ENCODE measurements around the gene PDCD11.

Gene PDCD11

DNA sequence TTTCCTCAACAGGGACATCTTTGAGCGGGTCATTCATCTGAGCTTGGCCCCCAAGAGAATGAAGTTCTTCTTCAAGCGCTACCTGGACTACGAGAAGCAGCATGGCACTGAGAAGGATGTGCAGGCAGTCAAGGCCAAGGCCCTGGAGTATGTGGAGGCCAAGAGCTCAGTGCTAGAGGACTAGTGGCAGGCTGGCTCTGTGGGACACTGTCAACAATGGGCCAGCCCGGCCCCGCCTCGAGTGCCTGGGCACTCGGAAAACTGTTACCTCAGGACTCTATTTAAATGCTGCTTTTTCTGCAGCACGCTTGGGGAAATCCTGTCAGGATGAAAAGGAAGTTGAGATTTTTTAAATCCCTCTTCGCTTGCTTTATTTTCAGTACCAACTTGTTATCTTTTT, 48.9 kb downstream of the PDCD11 start:
- Histone ChIP-seq H3K27me3 (ENCODE audit: insufficient read depth, poor library complexity, severe bottlenecking) (no peaks in the 10 kb centered on the region), H3K27ac (replicated peaks) (no peak overlapping the region), H3K4me3 (replicated peaks; ENCODE audit: insufficient read depth, low read length) (no peak overlapping the region)
- TF ChIP-seq POLR2AphosphoS5 (IDR thresholded peaks at IDR 0.05; ENCODE audit: low read depth), result no peak
- TF ChIP-seq, protein P1, sequence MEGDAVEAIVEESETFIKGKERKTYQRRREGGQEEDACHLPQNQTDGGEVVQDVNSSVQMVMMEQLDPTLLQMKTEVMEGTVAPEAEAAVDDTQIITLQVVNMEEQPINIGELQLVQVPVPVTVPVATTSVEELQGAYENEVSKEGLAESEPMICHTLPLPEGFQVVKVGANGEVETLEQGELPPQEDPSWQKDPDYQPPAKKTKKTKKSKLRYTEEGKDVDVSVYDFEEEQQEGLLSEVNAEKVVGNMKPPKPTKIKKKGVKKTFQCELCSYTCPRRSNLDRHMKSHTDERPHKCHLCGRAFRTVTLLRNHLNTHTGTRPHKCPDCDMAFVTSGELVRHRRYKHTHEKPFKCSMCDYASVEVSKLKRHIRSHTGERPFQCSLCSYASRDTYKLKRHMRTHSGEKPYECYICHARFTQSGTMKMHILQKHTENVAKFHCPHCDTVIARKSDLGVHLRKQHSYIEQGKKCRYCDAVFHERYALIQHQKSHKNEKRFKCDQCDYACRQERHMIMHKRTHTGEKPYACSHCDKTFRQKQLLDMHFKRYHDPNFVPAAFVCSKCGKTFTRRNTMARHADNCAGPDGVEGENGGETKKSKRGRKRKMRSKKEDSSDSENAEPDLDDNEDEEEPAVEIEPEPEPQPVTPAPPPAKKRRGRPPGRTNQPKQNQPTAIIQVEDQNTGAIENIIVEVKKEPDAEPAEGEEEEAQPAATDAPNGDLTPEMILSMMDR (IDR thresholded peaks at IDR 0.05; ENCODE audit: insufficient read depth, low read length), result no peak
- TF ChIP-seq, protein P2, sequence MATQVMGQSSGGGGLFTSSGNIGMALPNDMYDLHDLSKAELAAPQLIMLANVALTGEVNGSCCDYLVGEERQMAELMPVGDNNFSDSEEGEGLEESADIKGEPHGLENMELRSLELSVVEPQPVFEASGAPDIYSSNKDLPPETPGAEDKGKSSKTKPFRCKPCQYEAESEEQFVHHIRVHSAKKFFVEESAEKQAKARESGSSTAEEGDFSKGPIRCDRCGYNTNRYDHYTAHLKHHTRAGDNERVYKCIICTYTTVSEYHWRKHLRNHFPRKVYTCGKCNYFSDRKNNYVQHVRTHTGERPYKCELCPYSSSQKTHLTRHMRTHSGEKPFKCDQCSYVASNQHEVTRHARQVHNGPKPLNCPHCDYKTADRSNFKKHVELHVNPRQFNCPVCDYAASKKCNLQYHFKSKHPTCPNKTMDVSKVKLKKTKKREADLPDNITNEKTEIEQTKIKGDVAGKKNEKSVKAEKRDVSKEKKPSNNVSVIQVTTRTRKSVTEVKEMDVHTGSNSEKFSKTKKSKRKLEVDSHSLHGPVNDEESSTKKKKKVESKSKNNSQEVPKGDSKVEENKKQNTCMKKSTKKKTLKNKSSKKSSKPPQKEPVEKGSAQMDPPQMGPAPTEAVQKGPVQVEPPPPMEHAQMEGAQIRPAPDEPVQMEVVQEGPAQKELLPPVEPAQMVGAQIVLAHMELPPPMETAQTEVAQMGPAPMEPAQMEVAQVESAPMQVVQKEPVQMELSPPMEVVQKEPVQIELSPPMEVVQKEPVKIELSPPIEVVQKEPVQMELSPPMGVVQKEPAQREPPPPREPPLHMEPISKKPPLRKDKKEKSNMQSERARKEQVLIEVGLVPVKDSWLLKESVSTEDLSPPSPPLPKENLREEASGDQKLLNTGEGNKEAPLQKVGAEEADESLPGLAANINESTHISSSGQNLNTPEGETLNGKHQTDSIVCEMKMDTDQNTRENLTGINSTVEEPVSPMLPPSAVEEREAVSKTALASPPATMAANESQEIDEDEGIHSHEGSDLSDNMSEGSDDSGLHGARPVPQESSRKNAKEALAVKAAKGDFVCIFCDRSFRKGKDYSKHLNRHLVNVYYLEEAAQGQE (IDR thresholded peaks at IDR 0.05; ENCODE audit: insufficient replicate concordance, low read depth), result no peak
- no peak for TF ChIP-seq SPI1 (IDR thresholded peaks at IDR 0.05; ENCODE audit: borderline replicate concordance, low read depth)
- TF ChIP-seq GABPA (IDR thresholded peaks at IDR 0.05; ENCODE audit: low read depth), result no peak
- DNase-seq (ENCODE audit: low read depth in 1 of 2, low spot score in 1 of 2), result no peak

DNA sequence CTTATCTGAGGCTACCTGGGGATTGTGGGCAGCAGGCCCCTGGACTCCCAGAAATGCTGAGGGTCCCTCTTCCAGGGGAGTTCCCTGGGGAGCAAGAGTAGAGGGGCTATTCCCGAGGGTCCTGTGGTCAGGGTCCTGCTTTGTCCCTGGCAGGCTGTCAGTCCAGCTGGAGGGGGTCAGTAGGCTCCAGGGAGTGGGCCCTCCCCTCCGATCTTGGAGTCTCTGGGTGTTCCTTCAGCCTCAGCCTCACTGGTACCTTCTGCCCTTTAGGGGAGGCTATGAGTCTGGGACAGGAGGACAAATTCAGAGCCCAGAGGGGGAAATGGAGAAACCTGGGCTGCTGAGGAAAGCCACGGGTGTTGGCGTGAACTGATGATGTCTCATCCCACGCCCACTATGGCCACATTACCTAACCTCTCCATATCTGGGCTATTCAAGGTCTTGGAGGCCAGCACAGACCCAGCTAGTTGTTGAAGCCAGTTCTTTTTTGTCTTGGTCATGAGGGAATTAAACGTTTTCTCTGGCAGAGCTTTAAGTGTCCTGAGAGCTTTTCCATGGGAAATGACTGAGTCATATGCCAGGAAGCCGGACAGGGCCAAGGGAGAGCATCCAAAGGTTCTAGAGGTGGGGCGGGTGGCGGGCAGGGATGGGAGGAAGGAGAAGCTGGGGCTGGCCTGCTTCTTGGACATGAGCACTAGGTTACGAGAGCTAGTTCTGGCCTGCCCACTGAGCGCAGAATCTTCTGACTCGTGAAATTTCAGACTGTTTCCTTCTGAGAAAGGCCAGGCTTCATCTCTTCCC, 49.5 kb downstream of the PDCD11 start:
- Histone ChIP-seq H3K4me3 (replicated peaks; ENCODE audit: insufficient read depth, low read length) (no peak overlapping the region), H3K27ac (replicated peaks) (no peak overlapping the region), H3K27me3 (ENCODE audit: insufficient read depth, poor library complexity, severe bottlenecking) (no peaks in the 10 kb centered on the region)
- TF ChIP-seq, protein P2 (IDR thresholded peaks at IDR 0.05; ENCODE audit: insufficient replicate concordance, low read depth), result no peak
- no peak for TF ChIP-seq GABPA (IDR thresholded peaks at IDR 0.05; ENCODE audit: low read depth)
- no peak for TF ChIP-seq POLR2AphosphoS5 (IDR thresholded peaks at IDR 0.05; ENCODE audit: low read depth)
- TF ChIP-seq, protein P1 (IDR thresholded peaks at IDR 0.05; ENCODE audit: insufficient read depth, low read length), result no peak
- no peak for TF ChIP-seq SPI1 (IDR thresholded peaks at IDR 0.05; ENCODE audit: borderline replicate concordance, low read depth)
- DNase-seq (ENCODE audit: low read depth in 1 of 2, low spot score in 1 of 2), result no peak

DNA sequence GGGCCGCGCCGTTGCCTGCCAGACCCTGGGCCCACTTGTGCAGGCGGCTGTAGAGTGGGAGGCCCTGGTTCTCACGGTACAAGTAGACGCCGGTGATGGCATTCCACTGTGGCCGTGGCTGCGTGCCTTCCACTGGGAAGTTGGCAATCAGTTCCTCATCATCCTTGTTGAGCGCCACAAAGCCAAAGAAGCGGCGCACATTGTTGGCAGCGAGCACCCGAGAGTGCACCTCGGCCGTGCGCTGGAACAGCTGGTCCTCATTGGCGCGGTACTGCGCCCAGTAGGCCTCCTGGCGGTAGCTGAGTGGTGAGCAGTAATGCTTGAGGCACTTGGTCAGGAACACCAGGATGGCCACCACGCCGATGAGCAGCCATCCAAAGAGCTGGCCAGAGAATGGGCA, 50.8 kb downstream of the PDCD11 start:
- TF ChIP-seq SPI1 (IDR thresholded peaks at IDR 0.05; ENCODE audit: borderline replicate concordance, low read depth) (no peak), GABPA (IDR thresholded peaks at IDR 0.05; ENCODE audit: low read depth) (no peak), POLR2AphosphoS5 (IDR thresholded peaks at IDR 0.05; ENCODE audit: low read depth) (no peak)
- TF ChIP-seq, protein P1 (IDR thresholded peaks at IDR 0.05; ENCODE audit: insufficient read depth, low read length), result no peak
- TF ChIP-seq, protein P2 (IDR thresholded peaks at IDR 0.05; ENCODE audit: insufficient replicate concordance, low read depth), result no peak

More for the DNA sequence above, 50.8 kb downstream of the PDCD11 start:
- Histone ChIP-seq H3K27me3 (ENCODE audit: insufficient read depth, poor library complexity, severe bottlenecking) (no peaks in the 10 kb centered on the region), H3K27ac (replicated peaks) (no peak overlapping the region), H3K4me3 (replicated peaks; ENCODE audit: insufficient read depth, low read length) (no peak overlapping the region)
- no peak for DNase-seq (ENCODE audit: low read depth in 1 of 2, low spot score in 1 of 2)

All from HL-60 (cell line).